MM.1S (cell line): ENCODE results near the gene LRRC31.

Experiments
- DNase-seq: peaks from one replicate; pipeline ENCODE4 v3.0.0-alpha.2; 2015
- H2AFZ ChIP-seq: fragments of 300-600 bp; sonication (generic); 2 replicates; pipeline ENCODE4 v1.6.0; 2016; ENCODE audit warnings: antibody characterized with exemption, low read length
- H3F3A ChIP-seq: fragments of 300-600 bp; sonication (generic); 2 replicates; pipeline ENCODE4 v1.6.1; 2016; ENCODE audit warnings: mild to moderate bottlenecking, antibody characterized with exemption, low read length, moderate library complexity, mixed read lengths; ENCODE audit not compliant: insufficient read depth
- H3K27ac ChIP-seq: fragments of 300-600 bp; sonication (generic); 2 replicates; pipeline ENCODE4 v1.5.1; 2016; ENCODE audit warnings: mild to moderate bottlenecking, low read length
- H3K27me3 ChIP-seq: fragments of 300-600 bp; sonication (generic); replicated peaks from 2 replicates; pipeline ENCODE4 v1.6.0; 2016; ENCODE audit warnings: low read length; ENCODE audit not compliant: insufficient read depth
- H3K36me3 ChIP-seq: fragments of 300-600 bp; sonication (generic); replicated peaks from 2 replicates; pipeline ENCODE4 v1.6.1; 2016; ENCODE audit warnings: mild to moderate bottlenecking, low read length, mixed read lengths; ENCODE audit not compliant: insufficient read depth
- H3K4me1 ChIP-seq: fragments of 300-600 bp; sonication (generic); 2 replicates; pipeline ENCODE4 v1.6.1; 2016; ENCODE audit warnings: low read length, mixed read lengths
- H3K4me2 ChIP-seq: fragments of 300-600 bp; sonication (generic); 2 replicates; pipeline ENCODE4 v1.6.0; 2016; ENCODE audit warnings: low read depth, low read length
- H3K4me3 ChIP-seq: fragments of 300-600 bp; sonication (generic); 2 replicates; pipeline ENCODE4 v1.5.1; 2016; ENCODE audit warnings: low read length, mixed read lengths
- H3K79me2 ChIP-seq: fragments of 300-600 bp; sonication (generic); 2 replicates; pipeline ENCODE4 v1.6.1; 2016; ENCODE audit warnings: mixed run types, low read length, mixed read lengths
- H3K9ac ChIP-seq: fragments of 300-600 bp; sonication (generic); 2 replicates; pipeline ENCODE4 v1.6.1; 2016; ENCODE audit warnings: low read length, mixed read lengths
- H3K9me2 ChIP-seq: fragments of 300-600 bp; sonication (generic); replicated peaks from 2 replicates; pipeline ENCODE4 v1.6.1; 2016; ENCODE audit warnings: mild to moderate bottlenecking, low read length, mixed read lengths; ENCODE audit not compliant: insufficient read depth
- H3K9me3 ChIP-seq: fragments of 300-600 bp; sonication (generic); replicated peaks from 2 replicates; pipeline ENCODE4 v1.6.1; 2016; ENCODE audit warnings: mild to moderate bottlenecking, low read length, mixed read lengths; ENCODE audit not compliant: insufficient read depth
- H4K20me1 ChIP-seq: fragments of 300-600 bp; sonication (generic); 2 replicates; pipeline ENCODE4 v1.6.1; 2016; ENCODE audit warnings: mild to moderate bottlenecking, low read length, moderate library complexity, mixed read lengths; ENCODE audit not compliant: insufficient read depth
- CTCF ChIP-seq: fragments of 300-600 bp; sonication (generic); IDR thresholded peaks from 2 replicates; pipeline ENCODE4 v1.5.1; 2016; ENCODE audit warnings: antibody characterized with exemption, low read length, mixed read lengths
- EZH2 ChIP-seq: fragments of 300-600 bp; sonication (generic); optimal IDR thresholded peaks from 2 replicates; pipeline ENCODE3; 2017; ENCODE audit warnings: low read depth, mild to moderate bottlenecking, antibody characterized with exemption, low read length, mixed read lengths
- EZH2phosphoT487 ChIP-seq: fragments of 300-600 bp; sonication (generic); IDR thresholded peaks from 2 replicates; pipeline ENCODE4 v1.6.1; 2018; ENCODE audit warnings: antibody characterized with exemption, low read length

Gene LRRC31

GRCh38 chr3:169790219-169790618 is 79.5 kb downstream of the LRRC31 start:
- no peaks in the 10 kb centered on the region for H3K79me2 ChIP-seq
- no peak overlapping the region for H3K4me3 ChIP-seq
- H3K36me3 ChIP-seq, result peaks cover 12% of the 10 kb centered on the region; the same call in 1 of the 2 replicates
- DNase-seq, result no peak
- H4K20me1 ChIP-seq, result no peaks in the 10 kb centered on the region
- H3K9ac ChIP-seq, result no peak overlapping the region
- H3F3A ChIP-seq, result no peaks in the 10 kb centered on the region
- TF ChIP-seq EZH2phosphoT487 (no peak), EZH2 (no peak), CTCF (no peak)
- H3K9me2 ChIP-seq, result no peaks in the 10 kb centered on the region
- H3K4me2 ChIP-seq, result no peak overlapping the region
- no peak overlapping the region for H2AFZ ChIP-seq
- no peaks in the 10 kb centered on the region for H3K27me3 ChIP-seq
- H3K9me3 ChIP-seq, result no peaks in the 10 kb centered on the region
- H3K4me1 ChIP-seq, result no peaks in the 10 kb centered on the region
- H3K27ac ChIP-seq, result no peak overlapping the region
